ENCODE data around the gene MYADM.
"Not testable (repeated sequence)": the region's sequence is repeated elsewhere in the genome, so short reads cannot be mapped to it uniquely, and the experiment has no call there.

Gene MYADM

GRCh38 chr19:53867225-53868090 lies at the start of gene MYADM:
Gene MYADM, plus strand, starts transcription at chr19:53867883. Its CDS starts 5,647 bp downstream, at chr19:53873530.
- Mint-ChIP-seq H3K4me1 (peaks cover 38% of the 10 kb centered on the region), H3K27me3 (peaks cover 46% of the 10 kb centered on the region), H3K4me3 (peak within 1 kb of the TSS; percentile 85), H3K9me3 (no peaks in the 10 kb centered on the region), H3K36me3 (peaks cover 5% of the 10 kb centered on the region), H3K27ac (peak within 1 kb of the TSS; percentile 79)
- ATAC-seq: peak; percentile 86

GRCh38 chr19:53818756-53819155 lies 48.9 kb upstream of the MYADM start:
- no peak overlapping the region for H3K27ac Mint-ChIP-seq
- no peak for ATAC-seq
- peaks cover 3% of the 10 kb centered on the region for H3K27me3 Mint-ChIP-seq
- H3K4me1 Mint-ChIP-seq: no peaks in the 10 kb centered on the region
- H3K9me3 Mint-ChIP-seq: peaks cover 5% of the 10 kb centered on the region
- H3K36me3 Mint-ChIP-seq: no peaks in the 10 kb centered on the region
- no peak overlapping the region for H3K4me3 Mint-ChIP-seq

DNA sequence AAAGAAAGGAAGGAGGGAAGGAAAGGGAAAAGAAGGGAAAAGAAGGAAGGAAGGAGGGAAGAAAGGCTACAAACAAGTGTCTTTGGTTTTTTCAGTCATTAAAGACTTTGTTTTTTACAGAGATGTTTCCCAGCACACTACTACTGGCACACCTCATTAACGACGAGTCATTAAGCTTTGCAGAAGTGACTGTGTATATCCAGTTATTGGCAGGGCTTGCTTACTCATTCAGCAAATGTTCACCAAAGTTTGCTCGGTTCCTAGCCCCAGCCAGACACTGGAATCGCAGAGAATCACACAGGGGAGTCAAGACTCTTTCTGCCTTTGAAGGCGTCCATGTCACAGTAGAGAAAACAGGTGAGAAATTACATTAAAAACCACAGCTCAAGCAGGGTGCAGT lies 47.8 kb upstream of the MYADM start:
- Mint-ChIP-seq H3K4me1 (no peaks in the 10 kb centered on the region), H3K27me3 (peaks cover 11% of the 10 kb centered on the region), H3K27ac (no peak overlapping the region), H3K9me3 (peaks cover 7% of the 10 kb centered on the region), H3K4me3 (no peak overlapping the region), H3K36me3 (no peaks in the 10 kb centered on the region)
- no peak for ATAC-seq

DNA sequence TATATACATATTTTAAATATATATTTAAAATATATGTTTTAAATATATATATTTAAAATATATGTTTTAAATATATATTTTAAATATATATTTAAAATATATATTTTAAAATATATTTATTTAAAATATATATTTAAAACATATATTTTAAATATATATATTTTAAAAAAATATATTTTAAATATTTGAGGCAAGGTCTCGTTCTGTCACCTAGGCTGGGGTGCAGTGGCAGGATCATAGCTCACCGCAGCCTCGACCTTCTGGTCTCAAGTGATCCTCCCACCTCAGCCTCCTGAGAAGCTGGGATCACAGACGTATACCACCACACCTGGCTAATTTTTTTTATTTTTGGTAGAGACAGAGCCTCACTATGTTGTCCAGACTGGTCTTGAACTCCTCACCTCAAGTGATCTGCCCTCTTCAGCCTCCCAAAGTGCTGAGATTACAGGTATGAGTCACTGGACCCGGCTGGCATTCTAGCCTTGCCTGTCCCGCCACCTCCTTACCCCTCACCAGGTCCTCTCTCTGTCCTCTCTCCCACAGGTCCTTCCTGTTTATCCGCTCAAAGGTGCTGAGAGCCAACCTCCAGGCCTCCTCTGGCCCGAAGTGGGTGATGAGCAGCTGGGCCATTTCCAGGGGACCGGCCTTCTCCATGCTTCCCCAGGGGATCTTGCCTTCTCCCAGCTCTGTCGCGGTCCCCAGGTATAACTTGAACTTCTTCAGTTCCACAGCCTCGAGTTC lies 44.1 kb upstream of the MYADM start:
- Mint-ChIP-seq H3K27me3 (peaks cover 11% of the 10 kb centered on the region), H3K27ac (no peak overlapping the region), H3K4me3 (no peak overlapping the region)

GRCh38 chr19:53824134-53824611 lies 43.5 kb upstream of the MYADM start, which contains the start of gene NLRP12:
Gene NLRP12, minus strand, starts transcription at chr19:53824314. Its CDS starts 140 bp downstream, at chr19:53824174.
- H3K27me3 Mint-ChIP-seq: peaks cover 11% of the 10 kb centered on the region
- H3K36me3 Mint-ChIP-seq: no peaks in the 10 kb centered on the region
- no peaks in the 10 kb centered on the region for H3K4me1 Mint-ChIP-seq
- H3K9me3 Mint-ChIP-seq: peaks cover 5% of the 10 kb centered on the region
- no peak within 1 kb of the TSS for H3K4me3 Mint-ChIP-seq
- H3K27ac Mint-ChIP-seq: no peak within 1 kb of the TSS
- ATAC-seq: no peak

More for the DNA sequence above, 44.1 kb upstream of the MYADM start:
- Mint-ChIP-seq H3K36me3 (no peaks in the 10 kb centered on the region), H3K9me3 (peaks cover 7% of the 10 kb centered on the region), H3K4me1 (no peaks in the 10 kb centered on the region)
- ATAC-seq: no peak

DNA sequence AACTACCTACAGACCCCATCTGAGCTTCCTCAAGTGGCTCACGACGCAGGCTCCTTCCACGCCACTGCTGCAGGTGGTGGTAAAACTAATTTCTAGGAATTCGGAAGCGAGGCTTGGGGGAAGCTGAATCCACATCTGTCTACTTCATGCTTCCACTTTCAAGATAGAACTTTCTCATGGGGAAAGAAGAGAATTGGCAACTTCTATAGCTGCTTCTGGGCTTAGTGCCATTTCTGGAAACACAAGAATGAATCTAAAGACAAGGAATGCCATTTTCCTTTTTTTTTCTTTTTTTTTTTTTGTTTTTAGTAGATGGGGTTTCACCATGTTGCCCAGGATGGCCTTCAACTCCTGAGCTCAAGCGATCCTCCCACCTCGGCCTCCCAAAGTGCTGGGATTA lies 40.8 kb upstream of the MYADM start:
- H3K27ac Mint-ChIP-seq: no peak overlapping the region
- no peak overlapping the region for H3K4me3 Mint-ChIP-seq
- H3K4me1 Mint-ChIP-seq: no peaks in the 10 kb centered on the region
- peaks cover 22% of the 10 kb centered on the region for H3K27me3 Mint-ChIP-seq
- no peak for ATAC-seq
- peaks cover 2% of the 10 kb centered on the region for H3K9me3 Mint-ChIP-seq
- no peaks in the 10 kb centered on the region for H3K36me3 Mint-ChIP-seq

DNA sequence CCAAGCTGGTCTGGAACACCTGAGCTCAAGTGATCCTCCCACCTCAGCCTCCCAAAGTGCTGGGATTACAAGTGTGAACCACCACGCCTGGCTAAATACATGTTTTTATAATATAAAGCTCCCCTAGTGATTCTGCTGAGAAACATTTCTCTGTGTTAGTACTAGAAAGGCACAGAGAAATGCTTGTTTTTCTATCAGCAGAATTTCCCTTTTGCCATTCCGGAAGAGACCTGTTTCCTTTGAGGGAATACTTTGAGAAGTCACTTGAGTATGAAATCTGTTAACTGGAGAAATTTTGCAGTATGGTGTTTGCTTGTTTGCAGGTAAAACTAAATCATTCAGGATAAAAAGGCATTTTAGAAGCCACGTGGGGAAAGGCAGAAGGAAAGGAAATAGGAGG lies 39.2 kb upstream of the MYADM start:
- no peak overlapping the region for H3K4me3 Mint-ChIP-seq
- no peak for ATAC-seq
- no peaks in the 10 kb centered on the region for H3K36me3 Mint-ChIP-seq
- H3K27me3 Mint-ChIP-seq: peaks cover 37% of the 10 kb centered on the region
- H3K9me3 Mint-ChIP-seq: peaks cover 2% of the 10 kb centered on the region
- no peaks in the 10 kb centered on the region for H3K4me1 Mint-ChIP-seq
- H3K27ac Mint-ChIP-seq: no peak overlapping the region

GRCh38 chr19:53832861-53833260 lies 34.8 kb upstream of the MYADM start:
- H3K36me3 Mint-ChIP-seq, H3K4me3 Mint-ChIP-seq, ATAC-seq, H3K4me1 Mint-ChIP-seq, H3K9me3 Mint-ChIP-seq, H3K27ac Mint-ChIP-seq: not testable (repeated sequence)
- peaks cover 40% of the 10 kb centered on the region for H3K27me3 Mint-ChIP-seq

- H3K36me3 Mint-ChIP-seq, ATAC-seq, H3K4me3 Mint-ChIP-seq, H3K27ac Mint-ChIP-seq, H3K4me1 Mint-ChIP-seq, H3K9me3 Mint-ChIP-seq: not testable (repeated sequence)
- peaks cover 14% of the 10 kb centered on the region for H3K27me3 Mint-ChIP-seq
Measured at GRCh38 chr19:53838446-53838845, 29.2 kb upstream of the MYADM start.

DNA sequence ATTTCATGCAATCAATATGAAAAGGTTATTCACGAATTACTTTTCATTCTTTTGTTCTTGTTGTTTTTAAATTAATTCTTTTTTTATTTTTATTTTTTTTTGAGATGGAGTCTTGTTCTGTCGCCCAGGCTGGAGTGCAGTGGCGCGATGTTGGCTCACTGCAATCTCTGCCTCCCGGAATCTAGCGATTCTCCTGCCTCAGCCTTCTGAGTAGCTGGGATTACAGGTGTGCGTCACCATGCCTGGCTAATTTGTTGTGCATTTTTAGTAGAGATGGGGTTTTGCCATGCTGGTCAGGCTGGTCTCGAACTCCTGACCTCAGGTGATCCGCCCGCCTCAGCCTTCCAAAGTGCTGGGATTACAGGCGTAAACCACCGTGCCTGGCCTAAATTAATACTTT lies 27.4 kb upstream of the MYADM start:
- not testable (repeated sequence) for H3K27ac Mint-ChIP-seq, ATAC-seq, H3K27me3 Mint-ChIP-seq, H3K4me3 Mint-ChIP-seq, H3K9me3 Mint-ChIP-seq, H3K4me1 Mint-ChIP-seq, H3K36me3 Mint-ChIP-seq

DNA sequence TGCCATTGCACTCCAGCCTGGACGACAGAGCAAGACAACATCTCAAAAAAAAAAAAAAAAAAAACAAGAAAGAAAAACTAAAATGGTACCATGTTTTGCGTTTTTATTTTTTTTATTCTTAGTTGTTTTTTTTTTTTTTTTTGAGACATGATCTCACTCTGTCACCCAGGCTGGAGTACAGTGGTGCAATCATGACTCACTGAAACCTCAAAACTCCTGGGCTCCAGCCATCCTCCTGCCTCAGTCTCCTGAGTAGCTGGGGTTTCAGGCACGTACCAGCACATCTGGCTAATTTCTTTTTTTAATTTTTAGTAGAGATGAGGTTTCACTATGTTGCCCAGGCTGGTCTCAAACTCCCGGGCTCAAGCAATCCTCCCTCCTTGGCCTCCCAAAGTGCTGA lies 26.8 kb upstream of the MYADM start:
- ATAC-seq, H3K4me3 Mint-ChIP-seq, H3K36me3 Mint-ChIP-seq, H3K27me3 Mint-ChIP-seq, H3K4me1 Mint-ChIP-seq, H3K9me3 Mint-ChIP-seq, H3K27ac Mint-ChIP-seq: not testable (repeated sequence)

DNA sequence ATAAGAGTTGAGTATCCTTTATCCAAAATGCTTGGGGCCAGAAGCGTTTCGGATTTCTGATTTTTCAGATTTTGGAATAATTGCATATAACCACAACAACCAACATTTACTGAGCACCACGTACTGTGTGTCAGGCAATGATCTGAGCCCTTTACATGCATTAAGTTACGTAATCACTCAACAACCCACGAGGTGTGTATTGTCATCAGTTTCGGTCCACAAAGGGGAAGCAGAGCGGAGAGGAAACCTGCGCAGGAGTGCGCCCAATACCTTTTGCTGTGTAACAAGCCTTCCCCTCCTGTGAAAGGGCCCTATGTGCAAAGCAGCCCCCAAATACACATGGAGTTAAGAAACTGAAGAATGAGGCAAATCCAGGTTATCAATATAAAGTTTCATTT lies 22.8 kb upstream of the MYADM start:
- H3K27ac Mint-ChIP-seq: no peak overlapping the region

DNA sequence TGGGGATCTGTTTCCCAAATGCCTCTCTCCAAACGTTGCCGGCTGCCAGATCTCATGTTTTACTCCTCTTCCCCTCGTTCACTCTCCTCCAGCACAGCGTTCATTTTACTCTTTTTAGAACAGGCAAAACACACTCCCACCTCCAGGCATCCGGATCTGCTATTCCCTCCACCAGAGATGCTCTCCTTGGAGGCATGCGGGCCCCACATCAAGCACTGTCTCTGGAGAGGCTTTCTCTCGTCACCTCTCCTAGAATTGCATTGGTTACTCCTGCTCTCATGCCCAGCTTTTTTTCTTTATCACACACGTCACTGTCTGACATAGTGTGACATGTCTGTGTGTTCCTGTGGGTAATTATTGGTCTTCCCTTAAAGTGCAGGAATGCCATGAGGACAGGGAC lies 20.1 kb upstream of the MYADM start:
- H3K27ac Mint-ChIP-seq: no peak overlapping the region
- H3K4me1 Mint-ChIP-seq: peaks cover 9% of the 10 kb centered on the region
- H3K36me3 Mint-ChIP-seq: peaks cover 5% of the 10 kb centered on the region
- no peak overlapping the region for H3K4me3 Mint-ChIP-seq
- peaks cover 32% of the 10 kb centered on the region for H3K27me3 Mint-ChIP-seq
- peaks cover 11% of the 10 kb centered on the region for H3K9me3 Mint-ChIP-seq
- ATAC-seq: no peak

More for the DNA sequence above, 22.8 kb upstream of the MYADM start:
- Mint-ChIP-seq H3K4me3 (no peak overlapping the region), H3K36me3 (peaks cover 5% of the 10 kb centered on the region), H3K27me3 (peaks cover 22% of the 10 kb centered on the region), H3K4me1 (no peaks in the 10 kb centered on the region), H3K9me3 (peaks cover 7% of the 10 kb centered on the region)
- no peak for ATAC-seq

- Mint-ChIP-seq H3K27ac (no peak overlapping the region), H3K27me3 (peaks cover 39% of the 10 kb centered on the region)
- no peak for ATAC-seq
Measured at GRCh38 chr19:53849237-53849676, 18.4 kb upstream of the MYADM start.

DNA sequence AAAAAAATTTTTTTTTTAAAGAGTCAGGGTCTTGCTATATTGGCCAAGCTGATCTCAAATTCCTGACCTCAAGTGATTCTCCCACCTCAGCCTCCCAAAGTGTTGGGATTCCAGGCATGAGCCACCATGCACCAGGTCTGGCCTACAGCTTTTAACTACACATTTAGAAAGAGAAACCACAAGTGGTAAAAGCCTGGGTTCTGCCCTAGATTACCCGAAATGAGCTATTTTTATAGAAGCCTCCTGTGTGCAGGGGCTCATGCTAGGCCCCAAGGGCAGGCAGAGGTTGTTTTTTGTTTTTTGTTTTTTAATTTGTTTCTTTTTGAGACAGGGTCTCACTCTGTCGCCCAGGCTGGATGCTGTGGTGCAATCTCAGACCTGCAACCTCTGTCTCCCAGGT lies 14.0 kb upstream of the MYADM start:
- H3K4me3 Mint-ChIP-seq: no peak overlapping the region

More at GRCh38 chr19:53849237-53849676, 18.4 kb upstream of the MYADM start:
- no peak overlapping the region for H3K4me3 Mint-ChIP-seq
- peaks cover 15% of the 10 kb centered on the region for H3K4me1 Mint-ChIP-seq
- peaks cover 11% of the 10 kb centered on the region for H3K9me3 Mint-ChIP-seq
- peaks cover 5% of the 10 kb centered on the region for H3K36me3 Mint-ChIP-seq

More for the DNA sequence above, 14.0 kb upstream of the MYADM start:
- Mint-ChIP-seq H3K9me3 (peaks cover 9% of the 10 kb centered on the region), H3K27me3 (peaks cover 39% of the 10 kb centered on the region), H3K4me1 (peaks cover 15% of the 10 kb centered on the region), H3K36me3 (peaks cover 5% of the 10 kb centered on the region), H3K27ac (no peak overlapping the region)
- no peak for ATAC-seq
